ENCODE measurements around the gene IPP. TPM values are rescaled to one million over a fixed set of nuclear protein-coding genes. Genes with fewer than 3 reads are reported as not detected.
"Not testable (repeated sequence)": the region's sequence is repeated elsewhere in the genome, so short reads cannot be mapped to it uniquely, and the experiment has no call there.

The IPP gene
- total RNA-seq, 4 donors from 2014 or later: 7.0 to 11.8 (median 11.3) TPM

DNA sequence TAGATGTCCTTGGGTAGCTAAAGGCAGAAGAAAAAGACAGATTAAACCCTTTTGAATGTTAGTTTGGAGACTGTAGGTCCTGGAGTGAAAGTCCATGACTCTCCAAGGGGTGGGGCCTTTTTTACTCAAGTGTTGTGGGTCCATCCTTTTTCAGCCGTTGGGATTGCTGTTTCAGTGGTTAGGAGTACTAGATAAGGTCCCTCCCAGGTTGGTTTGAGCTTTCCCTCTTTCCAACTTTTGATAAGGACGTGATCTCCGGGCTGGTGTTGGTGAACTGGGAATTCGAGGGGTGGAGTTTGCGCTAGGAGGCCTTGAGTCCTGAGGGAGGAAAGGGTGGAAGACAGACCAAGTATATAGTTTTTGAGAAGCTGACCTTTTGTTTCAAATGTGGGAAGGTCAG lies 5.2 kb upstream of the IPP start:
- Histone ChIP-seq H3K4me1 (peaks cover 9% of the 10 kb centered on the region), H3K9me3 (no peaks in the 10 kb centered on the region), H3K27me3 (no peaks in the 10 kb centered on the region), H3K4me3 (no peak overlapping the region), H3K36me3 (no peaks in the 10 kb centered on the region), H3K27ac (no peak overlapping the region)
- no peak for TF ChIP-seq EP300 (IDR thresholded peaks at IDR 0.05)
- no peak for TF ChIP-seq POLR2A (IDR thresholded peaks at IDR 0.05)
- no peak for TF ChIP-seq POLR2AphosphoS5 (IDR thresholded peaks at IDR 0.05)
- TF ChIP-seq, protein P1, sequence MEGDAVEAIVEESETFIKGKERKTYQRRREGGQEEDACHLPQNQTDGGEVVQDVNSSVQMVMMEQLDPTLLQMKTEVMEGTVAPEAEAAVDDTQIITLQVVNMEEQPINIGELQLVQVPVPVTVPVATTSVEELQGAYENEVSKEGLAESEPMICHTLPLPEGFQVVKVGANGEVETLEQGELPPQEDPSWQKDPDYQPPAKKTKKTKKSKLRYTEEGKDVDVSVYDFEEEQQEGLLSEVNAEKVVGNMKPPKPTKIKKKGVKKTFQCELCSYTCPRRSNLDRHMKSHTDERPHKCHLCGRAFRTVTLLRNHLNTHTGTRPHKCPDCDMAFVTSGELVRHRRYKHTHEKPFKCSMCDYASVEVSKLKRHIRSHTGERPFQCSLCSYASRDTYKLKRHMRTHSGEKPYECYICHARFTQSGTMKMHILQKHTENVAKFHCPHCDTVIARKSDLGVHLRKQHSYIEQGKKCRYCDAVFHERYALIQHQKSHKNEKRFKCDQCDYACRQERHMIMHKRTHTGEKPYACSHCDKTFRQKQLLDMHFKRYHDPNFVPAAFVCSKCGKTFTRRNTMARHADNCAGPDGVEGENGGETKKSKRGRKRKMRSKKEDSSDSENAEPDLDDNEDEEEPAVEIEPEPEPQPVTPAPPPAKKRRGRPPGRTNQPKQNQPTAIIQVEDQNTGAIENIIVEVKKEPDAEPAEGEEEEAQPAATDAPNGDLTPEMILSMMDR (IDR thresholded peaks at IDR 0.05): no peak
- 78% methylated on average over 5 of the region's 5 CpGs for whole genome bisulfite sequencing
- no peak for DNase-seq (ENCODE audit: low spot score in 2 of 2)

DNA sequence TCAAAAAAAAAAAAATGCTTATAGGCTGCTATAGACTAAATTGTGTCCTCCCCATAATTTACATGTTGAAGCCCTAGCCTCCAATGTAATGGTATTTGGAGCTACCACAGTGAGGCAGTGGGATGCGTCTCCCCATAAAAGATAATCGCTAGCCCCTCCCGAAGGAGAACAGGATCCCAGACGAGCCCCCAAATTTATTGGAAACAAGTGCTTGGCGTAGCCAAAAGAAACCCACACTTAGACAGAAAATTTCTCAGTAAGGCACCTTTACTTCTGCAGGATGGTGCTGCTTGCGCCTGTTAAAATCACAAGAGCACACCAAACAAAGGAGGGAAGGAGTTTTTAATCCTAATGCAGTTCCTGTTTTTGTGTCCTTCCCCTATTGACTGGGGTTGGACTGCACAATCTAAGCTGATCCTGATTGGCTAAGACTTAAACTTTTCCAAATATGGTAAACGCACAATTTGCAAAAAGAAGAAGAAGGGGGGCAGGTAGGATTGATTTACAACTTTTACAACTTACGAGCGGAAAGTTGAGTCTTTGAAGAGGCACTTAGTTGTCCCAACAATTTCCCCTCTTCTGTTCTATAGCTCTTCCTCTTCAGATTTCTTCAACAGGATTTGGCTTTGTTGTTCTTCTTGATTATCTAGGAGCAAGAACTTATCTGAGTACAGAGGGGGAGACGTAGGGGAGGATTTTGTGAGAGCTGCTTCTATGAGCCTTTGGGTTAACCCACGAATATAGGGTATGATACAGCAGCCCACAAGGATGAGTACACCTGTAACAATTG lies 3.0 kb upstream of the IPP start:
- TF ChIP-seq EP300 (IDR thresholded peaks at IDR 0.05) (no peak), POLR2AphosphoS5 (IDR thresholded peaks at IDR 0.05) (no peak), POLR2A (IDR thresholded peaks at IDR 0.05) (no peak)
- TF ChIP-seq, protein P1 (IDR thresholded peaks at IDR 0.05): no peak
- Histone ChIP-seq H3K4me3 (no peak overlapping the region), H3K36me3 (no peaks in the 10 kb centered on the region), H3K4me1 (peaks cover 20% of the 10 kb centered on the region), H3K9me3 (no peaks in the 10 kb centered on the region), H3K27me3 (no peaks in the 10 kb centered on the region), H3K27ac (no peak overlapping the region)
- 87% methylated on average over 11 of the region's 11 CpGs for WGBS
- DNase-seq (ENCODE audit: low spot score in 2 of 2): no peak

DNA sequence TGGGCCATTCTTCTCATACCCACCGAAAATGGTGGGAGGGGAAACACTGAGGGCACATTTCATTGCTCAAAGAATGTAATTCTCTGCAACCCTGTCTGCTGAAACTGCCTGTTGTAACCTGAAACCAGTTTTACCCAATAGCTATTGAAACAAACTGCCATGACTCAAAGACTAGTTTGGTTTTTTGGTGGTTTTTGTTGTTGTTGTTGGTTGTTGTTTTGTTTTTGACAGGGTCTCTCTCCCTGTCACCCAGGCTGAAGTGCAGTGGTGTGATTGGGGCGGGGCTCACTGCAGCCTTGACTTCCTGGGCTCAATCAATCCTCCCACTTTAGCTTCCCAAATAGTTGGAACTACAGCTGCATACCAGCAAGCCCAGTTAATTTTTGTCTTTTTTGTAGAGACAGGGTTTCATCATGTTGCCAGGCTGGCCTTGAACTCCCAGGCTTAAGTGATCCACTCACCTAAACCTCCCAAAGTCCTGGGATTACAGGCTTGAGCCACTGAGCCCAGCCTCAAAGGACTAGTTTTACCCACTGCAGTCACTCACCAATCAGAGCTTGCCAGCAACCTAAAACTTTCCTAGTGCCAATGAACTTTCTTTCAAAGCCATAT lies 2.1 kb upstream of the IPP start:
- WGBS: 78% methylated on average over 2 of the region's 2 CpGs
- Histone ChIP-seq H3K9me3 (no peaks in the 10 kb centered on the region), H3K4me1 (peaks cover 21% of the 10 kb centered on the region), H3K27me3 (no peaks in the 10 kb centered on the region), H3K36me3 (no peaks in the 10 kb centered on the region), H3K27ac (no peak overlapping the region), H3K4me3 (no peak overlapping the region)
- TF ChIP-seq POLR2AphosphoS5 (IDR thresholded peaks at IDR 0.05) (no peak), POLR2A (IDR thresholded peaks at IDR 0.05) (no peak), EP300 (IDR thresholded peaks at IDR 0.05) (no peak)
- TF ChIP-seq, protein P1 (IDR thresholded peaks at IDR 0.05): no peak
- no peak for DNase-seq (ENCODE audit: low spot score in 2 of 2)

DNA sequence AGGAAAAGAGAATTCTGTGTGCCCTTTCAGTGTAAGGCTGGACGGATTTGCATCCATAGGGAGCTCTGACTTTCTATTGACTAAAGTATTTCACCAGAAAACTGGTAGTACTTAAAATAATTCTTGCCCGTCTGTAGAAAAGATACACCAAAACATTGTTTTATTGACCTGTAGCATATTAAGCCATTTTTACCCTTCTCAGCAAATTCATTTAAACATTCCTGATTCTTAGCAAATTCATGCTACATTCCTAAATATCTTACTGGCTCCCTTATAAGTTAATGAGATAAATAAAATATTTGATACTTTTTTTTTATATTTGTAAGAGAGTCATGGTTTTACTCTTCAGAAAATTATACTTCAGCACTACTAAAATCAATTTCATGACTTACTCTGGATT lies 1.6 kb upstream of the IPP start:
- Histone ChIP-seq H3K27ac (no peak overlapping the region), H3K36me3 (no peaks in the 10 kb centered on the region), H3K4me3 (no peak overlapping the region), H3K9me3 (no peaks in the 10 kb centered on the region), H3K27me3 (no peaks in the 10 kb centered on the region), H3K4me1 (peaks cover 21% of the 10 kb centered on the region)
- no peak for DNase-seq (ENCODE audit: low spot score in 2 of 2)
- 92% methylated on average over 2 of the region's 2 CpGs for WGBS
- TF ChIP-seq, protein P1 (IDR thresholded peaks at IDR 0.05): no peak
- TF ChIP-seq EP300 (IDR thresholded peaks at IDR 0.05) (no peak), POLR2A (IDR thresholded peaks at IDR 0.05) (no peak), POLR2AphosphoS5 (IDR thresholded peaks at IDR 0.05) (no peak)

DNA sequence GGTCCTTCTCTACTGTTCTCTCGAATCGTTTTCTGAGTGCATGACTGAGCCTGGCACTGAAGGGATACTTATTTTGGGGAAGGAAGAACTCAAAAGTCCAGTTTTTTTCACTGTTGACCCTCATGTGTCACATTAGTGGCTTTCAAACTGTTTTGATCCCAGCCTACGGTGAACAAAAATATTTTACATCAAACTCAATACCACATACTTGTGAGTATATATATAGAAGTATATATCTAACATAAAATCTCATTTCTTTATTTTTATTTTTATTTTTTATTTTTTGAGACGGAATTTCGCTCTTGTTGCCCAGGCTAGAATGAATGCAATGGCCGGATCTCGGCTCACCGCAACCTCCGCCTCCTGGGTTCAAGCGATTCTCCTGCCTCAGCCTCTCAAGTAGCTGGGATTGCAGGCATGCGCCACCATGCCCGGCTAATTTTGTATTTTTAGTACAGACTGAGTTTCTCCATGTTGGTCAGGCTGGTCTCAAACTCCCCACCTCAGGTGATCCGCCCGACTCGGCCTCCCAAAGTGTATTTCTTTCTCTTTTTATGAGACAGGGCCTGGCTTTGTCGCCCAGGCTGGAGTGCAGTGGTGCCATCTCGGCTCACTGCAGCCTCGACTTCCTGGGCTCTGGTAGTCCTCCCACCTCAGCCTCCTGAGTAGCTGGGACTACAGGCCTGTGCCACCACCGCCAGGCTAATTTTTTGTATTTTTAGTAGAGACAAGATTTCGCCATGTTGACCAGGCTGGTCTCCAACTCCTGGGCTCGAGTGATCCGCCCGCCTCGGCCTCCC lies 786 bp upstream of the IPP start:
- Histone ChIP-seq H3K4me1 (peaks cover 21% of the 10 kb centered on the region), H3K4me3 (peak overlapping the region; percentile 60), H3K27ac (peak overlapping the region; percentile 94)
- 83% methylated on average over 24 of the region's 24 CpGs for WGBS
- H3K9me3 ChIP-seq; DNase-seq (ENCODE audit: low spot score in 2 of 2); H3K36me3 ChIP-seq; H3K27me3 ChIP-seq: not testable (repeated sequence)

All from suprapubic skin (tissue), 4 donors.